ENCODE measurements around the gene DSCAM. TPM values are rescaled to one million over a fixed set of nuclear protein-coding genes. Genes with fewer than 3 reads are reported as not detected.

The DSCAM gene
- total RNA-seq, 6 experiments from 2014 or later: 1.0 to 1.3 (median 1.1) TPM

DNA sequence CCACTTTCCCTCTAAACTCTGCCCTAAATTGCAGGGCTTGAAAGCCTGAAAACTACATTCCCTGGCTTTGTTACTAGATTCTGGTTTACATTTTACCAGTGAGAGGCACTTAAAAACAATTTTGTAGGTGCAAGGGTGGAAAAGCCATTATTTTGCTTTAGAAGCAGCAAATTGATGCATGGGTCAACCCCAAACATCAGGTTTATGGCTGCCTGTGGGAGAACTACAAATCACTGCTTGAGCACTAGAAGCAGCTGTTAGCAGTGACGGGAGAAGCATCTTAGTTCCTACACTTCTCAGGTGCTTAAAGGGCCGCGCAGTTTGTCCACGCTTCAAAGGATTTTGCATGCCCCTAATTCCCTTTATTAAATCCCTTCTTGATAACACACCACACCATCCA is 562.5 kb downstream of the DSCAM start:
- Mint-ChIP-seq H3K9me3 (peaks cover 23% of the 10 kb centered on the region), H3K36me3 (ENCODE audit: low read depth) (peaks cover 11% of the 10 kb centered on the region; the same call in 1 of the 2 replicates), H3K27me3 (ENCODE audit: insufficient read depth) (no peaks in the 10 kb centered on the region), H3K4me3 (no peak overlapping the region), H3K4me1 (ENCODE audit: low read depth) (no peaks in the 10 kb centered on the region), H3K27ac (no peak overlapping the region)
- DNase-seq: no peak
- TF ChIP-seq, protein P1, sequence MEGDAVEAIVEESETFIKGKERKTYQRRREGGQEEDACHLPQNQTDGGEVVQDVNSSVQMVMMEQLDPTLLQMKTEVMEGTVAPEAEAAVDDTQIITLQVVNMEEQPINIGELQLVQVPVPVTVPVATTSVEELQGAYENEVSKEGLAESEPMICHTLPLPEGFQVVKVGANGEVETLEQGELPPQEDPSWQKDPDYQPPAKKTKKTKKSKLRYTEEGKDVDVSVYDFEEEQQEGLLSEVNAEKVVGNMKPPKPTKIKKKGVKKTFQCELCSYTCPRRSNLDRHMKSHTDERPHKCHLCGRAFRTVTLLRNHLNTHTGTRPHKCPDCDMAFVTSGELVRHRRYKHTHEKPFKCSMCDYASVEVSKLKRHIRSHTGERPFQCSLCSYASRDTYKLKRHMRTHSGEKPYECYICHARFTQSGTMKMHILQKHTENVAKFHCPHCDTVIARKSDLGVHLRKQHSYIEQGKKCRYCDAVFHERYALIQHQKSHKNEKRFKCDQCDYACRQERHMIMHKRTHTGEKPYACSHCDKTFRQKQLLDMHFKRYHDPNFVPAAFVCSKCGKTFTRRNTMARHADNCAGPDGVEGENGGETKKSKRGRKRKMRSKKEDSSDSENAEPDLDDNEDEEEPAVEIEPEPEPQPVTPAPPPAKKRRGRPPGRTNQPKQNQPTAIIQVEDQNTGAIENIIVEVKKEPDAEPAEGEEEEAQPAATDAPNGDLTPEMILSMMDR (IDR thresholded peaks at IDR 0.05): no peak

DNA sequence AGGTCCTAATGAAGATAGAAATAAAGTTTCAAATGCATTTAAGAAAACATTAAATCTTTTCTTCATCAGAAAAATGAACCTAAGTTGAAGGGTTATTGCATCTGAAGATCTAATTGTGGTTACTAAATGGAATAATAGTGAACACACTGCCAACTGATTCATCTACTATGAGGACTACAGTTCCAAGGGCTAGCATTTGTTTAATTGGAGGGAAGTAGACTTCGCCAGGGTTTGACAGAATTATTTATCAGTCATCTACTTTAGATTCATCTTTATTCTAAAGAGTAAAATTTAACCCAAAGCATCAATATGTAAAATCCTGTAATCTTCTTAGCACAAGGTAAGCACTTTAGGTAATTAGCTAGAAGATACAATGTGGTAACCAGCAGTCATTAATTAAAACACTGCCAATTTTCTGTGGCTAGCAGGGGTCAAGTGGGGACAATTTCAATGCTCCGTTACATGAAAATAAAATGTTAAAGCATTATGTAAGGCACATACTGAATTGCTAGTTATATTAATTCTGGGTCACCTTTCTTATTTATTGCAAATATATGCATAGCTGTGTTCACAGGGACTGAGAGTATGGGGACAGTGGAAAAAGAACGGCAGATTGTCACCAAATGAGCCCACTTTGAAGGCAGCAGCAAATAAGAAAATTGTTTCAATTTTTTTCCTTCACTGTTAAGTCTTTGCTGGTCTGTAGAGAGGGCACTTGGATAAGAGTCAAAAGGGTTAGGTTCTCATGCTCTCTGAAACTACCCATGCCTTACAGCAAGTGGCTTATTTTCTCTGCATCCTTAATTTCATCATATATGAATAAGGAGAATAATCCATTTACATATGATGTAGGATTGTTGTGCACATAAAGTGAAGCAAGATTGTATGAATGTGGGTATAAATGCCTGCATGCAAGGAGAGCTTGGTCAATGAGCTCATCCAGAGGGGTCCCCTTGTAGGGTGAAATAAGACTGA is 563.8 kb downstream of the DSCAM start:
- Mint-ChIP-seq H3K27ac (no peak overlapping the region), H3K36me3 (ENCODE audit: low read depth) (peaks cover 14% of the 10 kb centered on the region; the same call in 1 of the 2 replicates), H3K27me3 (ENCODE audit: insufficient read depth) (no peaks in the 10 kb centered on the region), H3K9me3 (peaks cover 27% of the 10 kb centered on the region), H3K4me1 (ENCODE audit: low read depth) (no peaks in the 10 kb centered on the region), H3K4me3 (no peak overlapping the region)
- DNase-seq: no peak
- TF ChIP-seq, protein P1 (IDR thresholded peaks at IDR 0.05): no peak

DNA sequence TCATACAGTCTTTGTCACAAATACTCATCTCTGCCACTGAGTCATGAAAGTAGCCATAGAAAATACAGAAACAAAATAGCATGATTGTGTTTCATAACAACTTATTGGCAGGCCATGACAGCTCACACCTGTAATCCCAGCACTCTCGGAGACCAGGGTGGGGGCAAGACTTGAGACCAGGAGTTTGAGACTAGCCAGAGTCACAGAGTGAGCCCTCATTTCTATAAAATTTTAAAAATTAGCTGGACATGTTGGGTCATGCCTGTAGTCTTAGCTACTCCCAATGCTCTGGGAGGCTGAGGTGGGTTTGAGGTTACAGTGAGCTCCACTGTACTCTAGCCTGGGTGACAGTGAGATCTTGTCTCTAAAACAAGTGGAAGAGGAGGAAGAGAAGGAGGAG is 568.6 kb downstream of the DSCAM start:
- TF ChIP-seq, protein P1 (IDR thresholded peaks at IDR 0.05): no peak
- Mint-ChIP-seq H3K27ac (no peak overlapping the region), H3K36me3 (ENCODE audit: low read depth) (peaks cover 7% of the 10 kb centered on the region; the same call in 1 of the 2 replicates), H3K9me3 (peaks cover 17% of the 10 kb centered on the region), H3K4me1 (ENCODE audit: low read depth) (no peaks in the 10 kb centered on the region), H3K27me3 (ENCODE audit: insufficient read depth) (no peaks in the 10 kb centered on the region; the same call in 1 of the 2 replicates), H3K4me3 (no peak overlapping the region)
- DNase-seq: no peak

DNA sequence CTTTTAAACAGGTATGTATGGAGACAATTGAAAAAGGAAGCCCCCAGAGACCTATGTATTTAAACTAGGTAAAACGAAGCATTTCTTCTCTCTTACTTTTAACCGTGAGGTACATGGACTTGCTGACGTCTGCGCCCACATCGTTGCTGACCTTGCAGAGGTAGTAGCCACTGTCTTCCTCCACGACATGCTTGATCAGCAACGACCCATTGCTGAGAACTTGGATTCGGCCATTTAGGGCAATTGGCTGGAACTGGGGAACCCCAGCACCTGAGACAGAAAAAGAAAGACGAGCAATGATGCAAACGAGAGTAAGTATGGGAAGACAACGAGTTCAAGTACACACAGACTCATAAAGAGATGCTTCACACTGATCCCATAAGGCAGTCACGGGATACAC is 571.0 kb downstream of the DSCAM start:
- Mint-ChIP-seq H3K27me3 (ENCODE audit: insufficient read depth) (no peaks in the 10 kb centered on the region; the same call in 1 of the 2 replicates), H3K36me3 (ENCODE audit: low read depth) (peaks cover 7% of the 10 kb centered on the region; the same call in 1 of the 2 replicates), H3K4me1 (ENCODE audit: low read depth) (no peaks in the 10 kb centered on the region), H3K9me3 (peaks cover 20% of the 10 kb centered on the region), H3K4me3 (no peak overlapping the region), H3K27ac (no peak overlapping the region)
- TF ChIP-seq, protein P1 (IDR thresholded peaks at IDR 0.05): no peak
- no peak for DNase-seq

DNA sequence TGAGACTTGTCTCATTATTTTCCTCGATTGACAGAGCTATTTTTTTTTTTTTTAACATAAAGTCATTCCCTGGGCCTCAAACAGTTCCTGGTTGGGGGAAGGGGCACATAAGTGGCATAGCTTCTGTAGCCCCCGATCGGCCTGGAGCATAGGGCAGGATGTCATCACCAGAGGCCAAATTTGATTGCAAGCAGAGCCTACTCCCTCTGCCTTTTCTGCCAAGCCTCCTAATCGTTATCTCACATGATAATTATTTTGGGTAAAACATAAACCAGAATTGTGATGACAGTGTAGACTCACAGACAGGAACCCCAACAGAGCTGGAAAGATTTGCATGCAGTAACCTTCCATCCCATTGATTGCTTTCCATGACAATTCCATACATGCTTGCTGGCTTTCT is 574.9 kb downstream of the DSCAM start:
- Mint-ChIP-seq H3K4me1 (ENCODE audit: low read depth) (no peaks in the 10 kb centered on the region), H3K9me3 (peaks cover 17% of the 10 kb centered on the region), H3K27ac (no peak overlapping the region), H3K36me3 (ENCODE audit: low read depth) (no peaks in the 10 kb centered on the region), H3K27me3 (ENCODE audit: insufficient read depth) (no peaks in the 10 kb centered on the region; the same call in 1 of the 2 replicates), H3K4me3 (no peak overlapping the region)
- TF ChIP-seq, protein P1 (IDR thresholded peaks at IDR 0.05): no peak
- no peak for DNase-seq

All from HFFc6 (cell line).